Adipose tissue (tissue), 3 donors: ENCODE results near the gene TLCD1. TPM values are rescaled to one million over a fixed set of nuclear protein-coding genes. Genes with fewer than 3 reads are reported as not detected.

ENCODE experiments used
- H3K27ac ChIP-seq: one replicate; pipeline ENCODE4 v1.5.1; 2013; ENCODE audit warnings: low read depth, low read length
- WGBS, 3 donors: extraction: QIAGEN DNeasy Blood & Tissue Kit; methylation state at CpG; one replicate each; pipeline ENCODE4 v1.1.7; 2013; 5-methylcytosine and 5-hydroxymethylcytosine counted together
- polyA plus RNA-seq, 3 donors: library from polyadenylated mRNA; stranded (reverse); fragments of 200-250 nt; gene quantifications; one replicate each; pipeline ENCODE4 v1.2.3, GENCODE V29; 2013
- donor health status: healthy with polysubstance abuse.
- donor health status: Bipolar disorder and iron deficiency.
- donor health status: healthy.

Gene TLCD1
- polyA plus RNA-seq, 3 donors: 2.4 to 11.7 (median 5.4) TPM

- WGBS, 3 donors: 68 to 95% (median 84%) methylated on average over 18 of the region's 18 CpGs
- H3K27ac ChIP-seq: no peak overlapping the region
These were observed 22.0 kb upstream of the TLCD1 start for GRCh38 chr17:28747801-28748750.

- no peak overlapping the region for H3K27ac ChIP-seq
- WGBS, 3 donors: 17 to 59% (median 47%) methylated on average over 6 to 7 of the region's 7 CpGs
These were observed 21.1 kb upstream of the TLCD1 start for GRCh38 chr17:28747051-28747691.

- H3K27ac ChIP-seq: no peak overlapping the region
- 16 to 70% (median 67%) methylated on average over 5 of the region's 5 CpGs for WGBS, 3 donors
These were observed 20.6 kb upstream of the TLCD1 start for GRCh38 chr17:28746611-28747050.

- WGBS, 3 donors: 44 to 81% (median 70%) methylated on average over 4 of the region's 4 CpGs
- H3K27ac ChIP-seq: no peak overlapping the region
These were observed 19.9 kb upstream of the TLCD1 start for GRCh38 chr17:28745786-28746411.

GRCh38 chr17:28744972-28745785 is 19.1 kb upstream of the TLCD1 start:
- 2 to 6% (median 4%) methylated on average over 21 to 31 of the region's 31 CpGs for WGBS, 3 donors

GRCh38 chr17:28744104-28744971 is 18.3 kb upstream of the TLCD1 start:
- WGBS, 3 donors: 1 to 2% (median 1%) methylated on average over 52 to 61 of the region's 61 CpGs
- H3K27ac ChIP-seq: no peak overlapping the region

More at GRCh38 chr17:28744972-28745785, 19.1 kb upstream of the TLCD1 start:
- no peak overlapping the region for H3K27ac ChIP-seq

- WGBS, 3 donors: 1 to 2% (median 1%) methylated on average over 48 to 70 of the region's 70 CpGs
- H3K27ac ChIP-seq: no peak within 1 kb of the TSS
These were observed 17.4 kb upstream of the TLCD1 start, which contains the start of gene TRAF4 for GRCh38 chr17:28743243-28744103. Gene TRAF4, plus strand, starts transcription at chr17:28744011. Its CDS starts 102 bp downstream, at chr17:28744113.

GRCh38 chr17:28741358-28742349 is 15.6 kb upstream of the TLCD1 start:
- 60 to 80% (median 67%) methylated on average over 19 of the region's 19 CpGs for WGBS, 3 donors

GRCh38 chr17:28740406-28741357 is 14.6 kb upstream of the TLCD1 start:
- WGBS, 3 donors: 70 to 91% (median 87%) methylated on average over 9 to 10 of the region's 10 CpGs
- H3K27ac ChIP-seq: no peak overlapping the region

More at GRCh38 chr17:28741358-28742349, 15.6 kb upstream of the TLCD1 start:
- H3K27ac ChIP-seq: no peak overlapping the region

- H3K27ac ChIP-seq: no peak overlapping the region
- 84 to 88% (median 86%) methylated on average over 10 of the region's 10 CpGs for WGBS, 3 donors
These were observed 12.8 kb upstream of the TLCD1 start for GRCh38 chr17:28738680-28739384.

- H3K27ac ChIP-seq: no peak overlapping the region
- WGBS, 3 donors: 89 to 92% (median 91%) methylated on average over 17 to 22 of the region's 22 CpGs
These were observed 12.0 kb upstream of the TLCD1 start for GRCh38 chr17:28737770-28738679.

GRCh38 chr17:28737316-28737715 is 11.3 kb upstream of the TLCD1 start:
- no peak overlapping the region for H3K27ac ChIP-seq
- WGBS, 3 donors: 94 to 96% (median 95%) methylated on average over 12 of the region's 12 CpGs
